CD1c-positive myeloid dendritic cell (primary cell): ENCODE data around the gene MZT2B.
"Not testable (repeated sequence)": the region's sequence is repeated elsewhere in the genome, so short reads cannot be mapped to it uniquely, and the experiment has no call there.

Source experiments
- DNase-seq: peaks from one replicate; pipeline ENCODE4 v3.0.0-alpha.2; 2016; ENCODE audit errors: extremely low spot score

The MZT2B gene

DNA sequence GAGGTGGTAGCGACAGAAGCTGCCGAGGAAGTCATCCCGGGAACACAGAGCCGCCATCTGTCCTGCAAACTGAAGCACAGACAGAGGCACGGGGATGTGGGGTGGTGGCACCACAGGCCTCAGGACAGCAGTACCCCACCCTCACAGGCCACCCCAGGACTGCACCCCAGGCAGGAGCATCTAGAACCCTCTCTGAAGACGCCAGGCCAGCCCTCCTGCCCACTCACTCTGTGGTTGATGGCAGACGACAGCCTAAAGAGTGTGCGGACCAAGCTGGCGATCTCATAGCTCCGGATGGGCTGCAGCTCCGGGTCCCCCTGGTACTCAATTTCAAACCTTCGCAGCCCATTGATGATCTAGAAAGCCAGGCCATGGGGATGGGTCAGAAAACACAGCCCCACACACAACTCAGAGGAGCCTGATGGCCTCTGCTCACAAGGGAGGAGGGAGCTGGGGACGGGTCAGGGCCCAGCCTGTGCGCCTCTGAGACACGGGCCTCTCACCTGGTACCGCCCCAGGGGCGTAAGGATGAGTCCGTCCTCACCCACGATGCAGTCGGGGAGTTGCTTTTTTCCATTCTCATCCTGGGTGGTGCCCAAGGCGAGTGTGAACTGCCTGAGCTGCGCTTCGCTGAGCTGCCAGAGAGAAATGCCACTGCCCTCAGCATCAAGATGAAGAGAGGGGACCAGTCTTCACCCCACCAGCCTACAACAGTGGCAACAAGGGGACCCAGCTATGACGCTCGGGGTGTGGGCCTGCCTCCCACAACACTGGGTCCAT lies 29.1 kb upstream of the MZT2B start:
- DNase-seq: no peak

DNA sequence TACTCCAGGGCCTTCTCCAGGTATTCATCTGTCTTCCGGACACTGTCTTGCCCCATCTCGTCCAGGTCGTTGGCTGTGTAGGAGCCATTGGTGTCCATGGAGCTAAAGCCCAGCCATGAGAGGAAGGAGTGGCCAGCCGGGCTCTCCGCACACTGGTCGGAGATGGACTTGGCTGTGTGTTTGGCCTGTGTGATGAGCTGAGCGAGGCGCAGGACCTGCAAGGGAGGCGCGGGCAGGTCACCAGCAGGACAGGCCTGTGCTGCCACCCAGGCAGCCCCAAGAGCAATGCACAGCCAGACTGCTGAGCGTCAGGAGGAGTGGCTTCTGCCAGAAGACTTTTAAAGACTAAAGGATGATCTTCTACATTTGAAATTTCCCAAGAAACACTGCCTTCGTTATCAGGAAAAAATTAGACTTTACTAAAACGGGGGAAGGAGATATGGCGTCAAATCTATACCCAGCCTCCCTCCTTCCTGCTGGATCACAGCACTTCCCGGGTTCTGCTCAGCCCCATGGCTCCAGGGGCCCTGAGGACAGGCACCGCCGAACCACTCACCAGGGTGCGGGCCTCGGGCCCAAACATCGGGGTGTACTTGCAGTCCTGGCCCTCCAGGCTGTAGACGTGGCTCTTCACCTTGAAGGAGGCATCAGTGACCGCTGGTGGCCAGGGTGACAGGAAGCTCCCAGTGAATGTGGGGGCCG lies 28.2 kb upstream of the MZT2B start:
- not testable (repeated sequence) for DNase-seq

DNA sequence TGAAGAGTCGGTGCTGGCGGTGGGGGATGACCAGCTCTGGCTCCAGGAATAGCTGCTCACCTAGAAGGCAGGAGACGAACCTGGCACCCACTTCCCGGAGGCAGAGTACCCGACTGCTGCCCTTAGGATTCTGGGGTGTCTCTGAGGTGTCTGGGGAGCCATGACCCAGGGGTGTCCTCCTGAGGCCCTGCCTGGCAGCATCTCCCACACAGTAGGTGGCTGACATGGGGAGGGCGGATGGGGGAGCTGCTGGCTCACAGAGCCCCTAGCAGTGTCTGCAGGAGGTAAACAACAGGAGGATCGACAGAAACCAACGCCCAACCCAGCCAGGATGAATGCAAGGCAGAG lies 27.7 kb upstream of the MZT2B start:
- not testable (repeated sequence) for DNase-seq

DNA sequence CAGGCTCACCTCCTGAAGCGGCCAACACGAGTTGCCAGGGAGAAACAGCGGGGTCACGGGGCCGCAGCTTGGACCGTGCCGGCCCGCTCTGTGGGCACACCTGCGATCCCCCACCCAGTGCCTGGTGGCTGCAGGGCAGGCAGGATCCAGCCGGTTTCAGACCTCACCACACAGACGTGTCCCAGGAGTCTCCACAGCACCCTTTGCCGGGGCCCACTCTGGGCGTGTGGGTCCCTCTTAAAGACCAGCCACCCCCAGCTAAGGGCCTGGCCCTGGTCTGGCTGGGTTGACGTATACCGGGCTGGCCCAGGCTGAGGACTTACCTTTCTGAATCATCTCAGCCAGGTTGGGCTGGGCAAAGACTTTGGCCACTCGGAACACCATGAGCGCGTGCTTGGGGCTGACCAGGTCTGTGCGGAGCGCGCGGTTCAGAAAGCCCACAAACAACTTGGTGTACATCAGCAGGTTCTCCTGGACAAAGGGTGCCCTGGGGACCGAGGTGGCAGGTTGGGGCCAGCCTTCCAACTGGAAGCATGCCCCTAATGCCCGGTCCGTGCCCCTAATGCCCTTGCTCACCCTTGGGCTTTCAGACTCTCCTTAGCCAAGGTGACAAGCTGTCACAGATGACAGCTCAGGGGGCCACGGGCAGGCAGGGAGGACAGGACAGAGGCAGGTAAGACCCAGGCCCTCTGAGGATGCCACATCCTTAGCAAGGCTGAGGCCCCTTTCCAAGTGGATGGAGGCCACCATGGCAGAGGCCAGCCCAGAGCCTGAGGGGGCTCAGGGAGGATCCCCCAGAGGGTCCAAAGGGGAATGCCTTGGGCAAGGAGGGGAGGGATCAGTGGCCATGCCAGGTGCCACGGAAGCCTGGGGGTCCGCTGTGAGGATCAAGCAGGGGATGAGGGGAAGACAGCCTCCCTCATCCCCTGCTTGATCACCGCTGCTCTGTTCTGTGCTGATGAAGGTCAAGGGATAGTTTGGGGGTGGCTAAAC lies 27.0 kb upstream of the MZT2B start:
- no peak for DNase-seq

DNA sequence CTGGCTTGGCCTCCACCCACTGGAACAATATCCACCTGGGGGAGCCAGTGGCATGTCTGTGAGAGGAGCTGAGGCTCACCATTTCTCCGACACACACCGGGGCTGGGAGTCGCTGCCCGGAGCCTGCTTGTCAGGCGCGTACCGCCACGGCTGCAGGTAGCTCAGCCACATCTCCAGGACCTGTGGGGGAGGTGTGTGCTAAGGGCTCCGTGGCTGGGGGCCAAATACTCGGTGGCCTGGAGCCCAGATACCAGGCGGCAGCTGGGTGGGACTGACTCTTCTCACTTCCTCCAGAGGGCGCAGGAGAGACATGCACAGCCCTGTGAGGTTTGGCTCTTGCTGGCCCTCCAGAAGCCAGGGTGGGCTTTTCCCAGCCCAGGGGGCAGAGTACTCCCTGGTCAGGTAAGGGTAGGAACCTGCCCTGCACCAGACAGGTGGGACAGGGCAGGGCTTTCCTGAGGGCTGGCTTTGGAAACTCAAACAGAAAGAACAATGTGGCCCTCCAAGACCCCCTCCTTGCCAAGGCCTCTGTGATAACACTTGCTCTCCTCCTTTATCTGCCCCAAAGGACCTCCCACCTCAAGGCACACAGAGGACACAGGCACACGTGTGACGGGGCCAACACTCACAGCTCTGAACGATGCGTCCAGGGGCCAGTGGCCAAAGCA lies 26.0 kb upstream of the MZT2B start:
- DNase-seq: not testable (repeated sequence)

DNA sequence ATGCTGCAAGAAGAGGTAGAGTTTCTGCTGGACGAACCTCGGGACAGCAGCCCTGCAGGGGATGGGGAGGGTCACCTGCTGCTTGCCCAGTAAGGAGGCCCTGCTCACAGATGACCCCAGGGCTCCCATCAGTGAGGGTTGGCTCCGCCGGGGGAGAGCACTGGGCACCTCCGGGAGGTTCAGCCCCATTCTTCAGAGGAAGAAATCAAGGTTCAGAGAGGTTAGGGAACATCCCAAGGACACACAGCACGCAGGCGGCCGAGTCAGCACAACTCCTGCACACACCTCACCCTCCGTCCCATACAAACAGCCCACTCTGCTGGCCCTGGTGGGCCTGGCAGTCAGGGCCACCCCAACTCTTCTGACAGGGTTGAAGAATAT lies 25.4 kb upstream of the MZT2B start:
- DNase-seq: no peak

DNA sequence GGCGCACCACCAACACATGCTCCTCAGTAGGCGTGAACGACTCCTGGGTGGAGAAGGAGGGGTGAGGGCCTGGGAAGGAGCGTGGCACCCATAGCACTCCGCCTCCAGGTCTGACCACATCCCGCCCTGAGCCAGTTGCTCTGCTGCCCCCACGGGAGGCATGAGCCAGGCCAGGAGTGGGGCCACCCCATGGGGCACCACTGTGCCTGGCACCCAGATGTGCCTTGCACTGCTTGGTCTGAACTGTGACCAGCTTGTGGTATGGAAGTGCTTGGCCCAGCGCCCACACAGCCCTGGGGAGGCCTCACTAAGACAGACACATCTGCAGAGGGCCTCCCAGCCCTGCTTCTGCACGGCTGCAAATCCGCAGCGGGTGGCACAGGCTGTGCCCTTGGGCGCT lies 24.7 kb upstream of the MZT2B start:
- not testable (repeated sequence) for DNase-seq

DNA sequence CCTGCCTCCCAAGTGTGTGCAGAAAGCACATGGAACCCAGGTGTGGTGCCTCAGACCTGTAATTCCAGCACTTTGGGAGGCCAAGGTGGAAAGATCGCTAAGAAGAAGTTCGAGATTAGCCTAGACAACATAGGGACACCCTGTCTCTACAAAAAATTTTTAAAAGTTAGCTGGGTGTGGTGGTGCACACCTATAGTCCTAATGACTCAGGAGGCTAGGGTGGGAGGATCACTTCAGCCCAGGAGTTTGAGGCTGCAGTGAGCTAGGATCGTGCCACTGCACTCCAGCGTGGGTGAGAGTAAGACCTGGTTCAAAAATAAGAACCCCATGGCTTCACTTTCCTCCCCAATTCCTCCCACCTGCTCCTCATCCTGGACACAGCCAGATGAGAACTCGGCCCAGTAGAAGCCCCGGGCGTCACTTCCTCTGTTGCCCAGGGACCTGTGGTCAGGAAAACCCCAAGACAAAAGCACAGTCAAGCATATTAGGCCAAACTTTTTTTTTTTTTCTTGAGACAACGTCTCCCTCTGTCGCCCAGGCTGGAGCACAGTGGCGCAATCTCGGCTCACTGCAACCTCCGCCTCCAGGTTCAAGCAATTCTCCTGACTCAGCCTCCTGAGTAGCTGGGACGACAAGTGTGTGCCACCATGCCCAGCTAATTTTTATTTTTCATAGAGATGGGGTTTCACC lies 24.1 kb upstream of the MZT2B start:
- DNase-seq: peak; percentile 58

DNA sequence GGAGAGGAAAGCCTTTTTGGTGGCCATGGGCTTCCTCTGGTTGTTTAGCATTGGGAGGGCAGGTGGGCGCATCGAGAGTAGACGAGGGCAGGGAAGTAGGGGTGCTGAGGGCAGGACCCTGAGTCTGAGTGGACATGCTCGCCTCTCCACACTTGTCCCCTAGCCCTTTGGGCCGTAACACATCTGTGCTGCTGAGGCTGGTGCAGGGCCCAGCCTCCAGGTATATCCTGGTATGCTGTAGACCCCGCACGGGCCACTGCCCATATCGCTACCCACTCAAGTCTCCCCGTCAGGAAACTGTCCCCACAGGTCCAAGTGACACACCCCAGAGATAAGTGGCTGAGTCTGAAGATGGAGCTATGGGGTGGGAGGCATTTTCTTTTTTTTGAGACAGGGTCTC lies 23.4 kb upstream of the MZT2B start:
- no peak for DNase-seq

DNA sequence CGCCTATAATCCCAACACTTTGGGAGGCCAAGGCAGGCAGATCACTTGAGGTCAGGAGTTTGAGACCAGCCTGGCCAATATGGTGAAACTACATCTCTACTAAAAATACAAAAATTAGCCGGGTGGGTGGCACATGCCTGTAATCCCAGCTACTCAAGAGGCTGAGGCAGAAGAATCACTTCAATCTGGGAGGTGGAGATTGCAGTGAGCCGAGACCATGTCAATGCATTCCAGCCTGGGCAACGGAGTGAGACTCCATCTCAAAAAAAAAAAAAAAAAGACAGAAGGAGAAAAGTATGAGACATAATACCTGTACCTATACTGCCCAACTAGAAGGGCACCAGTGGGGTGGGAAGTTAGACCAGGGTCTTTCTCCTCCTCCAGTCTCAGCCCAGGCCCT lies 22.7 kb upstream of the MZT2B start:
- DNase-seq: not testable (repeated sequence)

DNA sequence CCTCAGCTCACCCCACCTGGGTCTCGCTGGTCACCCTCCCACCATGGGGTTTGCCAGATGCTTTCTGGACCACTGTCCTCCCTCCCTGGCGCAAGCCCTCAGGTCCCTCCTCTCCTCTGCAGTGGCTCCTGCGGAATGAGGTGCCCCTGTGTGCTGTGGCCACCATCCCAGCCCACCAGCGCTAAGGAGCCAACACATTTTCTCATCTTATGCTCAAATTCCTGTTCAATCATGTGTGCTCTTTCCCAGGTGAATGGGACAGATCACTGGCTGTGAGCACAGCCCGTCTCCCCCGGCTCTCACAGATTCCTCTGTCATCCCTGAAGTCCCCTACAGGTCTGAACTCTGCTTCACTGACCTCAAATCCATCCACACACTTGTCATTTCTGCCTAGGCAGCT lies 21.9 kb upstream of the MZT2B start:
- no peak for DNase-seq

DNA sequence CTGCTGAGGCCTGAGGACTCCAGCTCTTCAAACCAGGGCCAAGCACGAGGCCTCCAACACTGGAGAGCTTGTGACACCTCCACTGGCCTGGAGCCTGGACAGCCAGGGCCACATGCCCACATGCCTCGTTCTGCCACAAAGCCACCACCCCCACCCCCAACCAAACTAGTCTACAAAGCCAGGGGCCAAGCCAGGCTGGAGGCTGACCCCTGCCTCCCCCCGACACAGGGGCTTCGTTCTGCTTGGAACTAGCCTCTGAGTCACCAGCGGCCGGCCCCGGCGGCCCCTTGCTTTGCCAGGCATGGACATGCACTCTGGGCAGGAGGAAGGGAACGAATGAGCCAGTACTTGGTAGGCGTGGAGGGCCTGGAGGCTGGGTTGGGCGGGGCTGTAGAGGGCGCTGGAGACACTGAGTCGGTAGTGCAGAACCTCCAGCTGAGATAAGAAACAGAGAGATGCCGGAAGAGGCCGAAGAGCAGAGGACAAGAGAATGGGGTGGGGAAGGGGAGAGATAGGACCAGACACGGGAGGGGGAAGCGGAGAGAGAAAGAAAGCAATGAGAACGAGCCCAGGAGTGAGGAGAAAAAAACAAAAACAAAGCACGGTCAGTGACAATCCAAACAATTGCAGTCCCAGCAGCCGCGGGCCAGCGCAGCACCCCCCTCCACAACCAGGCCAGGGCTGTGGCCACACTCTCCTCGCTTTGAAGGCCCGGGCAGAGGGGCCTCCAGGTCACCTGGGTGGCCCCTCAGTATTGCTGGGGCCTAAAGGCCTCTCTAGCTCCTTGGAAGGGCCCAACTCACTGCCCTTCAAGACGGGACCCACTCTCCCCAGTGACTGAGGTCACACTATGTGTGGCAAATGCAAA lies 21.0 kb upstream of the MZT2B start:
- not testable (repeated sequence) for DNase-seq

DNA sequence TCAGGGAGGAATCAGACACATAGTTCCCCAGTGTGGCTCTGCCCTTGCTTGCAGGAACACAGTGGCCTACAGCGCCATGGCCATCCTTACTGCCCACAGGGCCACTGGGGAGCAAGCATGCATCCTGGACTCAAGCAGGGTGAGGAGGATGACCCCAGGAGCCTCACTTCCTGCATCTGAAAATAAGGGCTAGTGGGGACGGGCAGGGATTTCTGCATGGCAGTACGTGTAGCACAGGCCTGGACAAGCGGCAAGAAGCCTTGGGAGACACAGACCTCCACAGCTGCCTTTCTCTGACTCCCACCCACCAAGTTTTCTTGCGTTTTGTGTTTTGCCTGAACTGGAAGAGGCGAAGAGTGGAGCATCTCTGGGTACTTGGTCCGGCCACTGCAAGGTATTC lies 19.6 kb upstream of the MZT2B start:
- DNase-seq: not testable (repeated sequence)

DNA sequence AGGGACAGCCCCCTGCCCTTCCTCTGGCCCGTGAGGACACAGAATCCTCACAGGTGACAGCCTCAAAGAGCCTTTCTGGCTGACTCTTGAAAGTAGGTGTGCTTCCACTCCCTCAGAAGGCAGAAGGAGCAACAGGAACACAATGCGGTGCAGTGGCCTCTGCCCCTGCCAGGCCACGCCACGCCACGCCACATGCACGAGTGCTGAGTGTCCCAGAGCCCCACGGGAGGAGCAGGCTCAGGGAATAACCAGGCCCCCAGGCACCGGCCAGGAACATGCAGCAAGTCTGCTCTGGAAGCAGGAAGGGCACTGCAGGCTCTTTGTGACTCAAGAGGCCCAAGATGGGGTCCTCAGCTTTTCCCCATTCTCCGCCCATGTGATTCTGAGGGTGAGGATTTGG lies 19.1 kb upstream of the MZT2B start:
- no peak for DNase-seq

DNA sequence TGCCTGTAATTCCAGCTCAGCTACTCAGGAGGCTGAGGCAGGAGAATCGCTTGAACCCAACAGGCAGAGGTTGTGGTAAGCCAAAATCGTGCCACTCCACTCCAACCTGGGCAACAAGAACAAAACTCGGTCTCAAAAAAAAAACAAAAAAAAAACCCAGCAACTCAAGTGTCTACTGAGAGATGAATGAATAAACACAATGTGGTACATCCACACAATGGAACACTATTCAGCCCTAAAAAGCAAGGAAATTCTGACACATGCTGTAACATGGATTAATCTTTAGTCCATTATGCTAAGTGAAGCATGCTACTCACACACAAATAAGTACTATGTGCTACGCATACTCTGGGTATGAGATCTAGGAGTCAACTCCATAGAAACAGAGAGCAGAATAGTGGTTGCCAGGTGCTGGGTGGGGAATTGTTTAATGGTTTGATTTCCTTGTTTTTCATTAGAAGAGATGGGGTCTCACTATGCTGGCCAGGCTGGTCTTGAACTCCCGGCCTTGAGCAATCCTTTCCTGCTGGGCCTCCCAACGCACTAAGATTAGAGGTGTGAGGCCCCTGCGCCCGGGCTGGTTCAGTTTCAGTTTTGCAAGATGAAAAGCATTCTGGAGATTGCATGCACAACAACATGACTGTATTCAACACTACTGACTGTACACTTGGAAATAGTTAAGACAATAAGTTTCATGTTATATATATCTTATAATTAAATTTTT lies 16.6 kb upstream of the MZT2B start:
- no peak for DNase-seq

DNA sequence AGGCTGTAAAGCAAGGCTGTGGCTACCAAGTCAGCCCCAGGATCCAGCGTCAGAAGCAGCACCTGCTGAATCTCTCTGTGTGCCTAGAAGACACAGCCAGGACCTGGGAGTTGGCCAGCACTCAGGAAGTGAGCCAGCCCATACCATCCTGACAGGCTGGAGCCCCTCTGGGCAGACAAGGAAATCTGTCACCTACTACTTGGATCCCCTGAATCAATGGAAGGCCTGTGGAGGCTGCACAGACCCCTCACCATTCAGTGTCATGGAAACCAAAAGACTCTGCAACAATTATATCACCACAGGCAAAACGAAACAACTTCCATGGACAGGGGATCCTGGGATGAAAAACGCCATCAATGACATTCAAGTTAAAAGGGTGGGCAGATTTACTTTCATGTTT lies 15.5 kb upstream of the MZT2B start:
- DNase-seq: not testable (repeated sequence)

DNA sequence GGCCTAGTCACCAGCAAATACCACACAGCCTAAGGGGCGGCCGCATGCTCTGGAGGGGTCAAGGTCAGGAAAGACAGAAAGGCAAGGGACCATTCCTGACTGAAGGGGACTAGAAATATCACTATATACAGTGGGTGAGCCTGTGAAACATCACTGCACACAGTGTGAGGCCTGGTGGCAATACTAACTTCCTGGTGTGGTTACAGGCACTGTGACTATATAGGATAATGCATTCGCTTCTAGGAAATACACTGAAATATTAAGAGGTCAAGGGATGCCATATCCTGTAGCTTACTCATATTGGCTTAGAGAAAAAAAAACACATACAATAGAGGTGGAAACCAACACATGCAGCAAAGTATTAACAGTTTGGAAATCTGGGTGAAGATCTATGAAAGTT lies 12.9 kb upstream of the MZT2B start:
- not testable (repeated sequence) for DNase-seq

DNA sequence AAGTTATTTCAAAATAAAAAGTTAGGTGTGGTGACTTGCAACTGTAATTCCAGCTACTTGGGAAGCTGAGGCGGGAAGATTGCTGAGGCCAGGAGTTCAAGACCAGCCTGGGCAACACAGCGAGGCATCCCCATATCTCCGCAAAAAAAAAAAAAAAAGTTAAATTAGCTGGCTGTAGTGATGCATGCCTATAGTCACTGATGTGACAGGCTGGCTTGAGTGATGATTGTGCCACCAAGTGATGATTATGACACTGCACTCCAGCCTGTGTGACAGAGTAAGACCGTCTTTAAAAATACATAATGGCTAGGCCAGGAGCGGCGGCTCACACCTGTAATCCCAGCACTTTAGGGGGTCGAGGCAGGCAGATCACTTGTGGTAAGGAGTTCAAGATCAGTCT lies 12.2 kb upstream of the MZT2B start:
- no peak for DNase-seq

DNA sequence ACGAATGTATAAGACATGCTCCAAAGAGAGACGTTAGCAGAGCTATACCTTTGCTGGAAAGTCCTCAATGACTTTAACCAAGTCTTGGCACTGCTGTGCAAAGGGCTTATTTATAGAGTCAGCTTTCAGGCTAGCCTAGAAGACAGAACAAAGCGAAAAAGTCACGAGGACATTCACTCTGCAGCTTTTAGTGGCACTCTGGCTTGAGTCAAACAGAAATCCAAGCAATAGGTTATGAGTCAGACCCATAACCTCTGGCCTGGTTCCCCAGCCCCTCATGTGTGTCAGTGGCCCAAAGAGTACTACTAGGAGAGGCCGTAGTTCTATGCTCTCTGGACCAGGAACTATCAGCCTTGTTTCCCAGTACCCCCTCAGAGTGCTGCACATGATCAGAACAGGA lies 7.2 kb upstream of the MZT2B start:
- not testable (repeated sequence) for DNase-seq
